GM23338 (cell line): Measurements from ENCODE around the gene ZNF605. TPM values are rescaled to one million over a fixed set of nuclear protein-coding genes. Genes with fewer than 3 reads are reported as not detected.

Experiments
- ATAC-seq: fragments of 200-7000 bp; cut with Tn5 transposase; 3 replicates; pipeline ENCODE4 v1.9.1; 2020
- DNase-seq: peaks from one replicate; pipeline ENCODE4 v3.0.0-alpha.2; 2015; ENCODE audit warnings: low spot score
- H2AFZ ChIP-seq: fragments of 200-600 bp; sonication (generic); 2 replicates; pipeline ENCODE4 v1.8.0; 2016; ENCODE audit warnings: antibody characterized with exemption, mild to moderate bottlenecking, moderate library complexity
- H3F3A ChIP-seq: fragments of 200-600 bp; sonication (generic); replicated peaks from 2 replicates; pipeline ENCODE4 v1.8.0; 2017; ENCODE audit warnings: antibody characterized with exemption, mixed run types, low read depth
- H3K27ac ChIP-seq: fragments of 200-600 bp; sonication (generic); 2 replicates; pipeline ENCODE4 v1.6.1; 2016; ENCODE audit warnings: low read depth
- H3K27me3 ChIP-seq: fragments of 200-600 bp; sonication (generic); 2 replicates; pipeline ENCODE4 v1.8.0; 2016; ENCODE audit warnings: mild to moderate bottlenecking, mixed run types, moderate library complexity; ENCODE audit not compliant: insufficient read depth
- H3K36me3 ChIP-seq: fragments of 200-600 bp; sonication (generic); 2 replicates; pipeline ENCODE4 v1.8.0; 2016; ENCODE audit warnings: mild to moderate bottlenecking; ENCODE audit not compliant: insufficient read depth
- H3K4me1 ChIP-seq: fragments of 200-600 bp; sonication (generic); 2 replicates; pipeline ENCODE4 v1.8.0; 2016; ENCODE audit warnings: mild to moderate bottlenecking, moderate library complexity; ENCODE audit not compliant: insufficient read depth
- H3K4me2 ChIP-seq: fragments of 200-600 bp; sonication (generic); 2 replicates; pipeline ENCODE4 v1.7.1; 2017; ENCODE audit warnings: mixed run types
- H3K4me3 ChIP-seq: fragments of 200-600 bp; sonication (generic); 2 replicates; pipeline ENCODE4 v1.6.1; 2016; ENCODE audit warnings: mixed run types
- H3K79me2 ChIP-seq: fragments of 200-600 bp; sonication (generic); replicated peaks from 2 replicates; pipeline ENCODE4 v1.8.0; 2017; ENCODE audit warnings: mild to moderate bottlenecking; ENCODE audit not compliant: insufficient read depth
- H3K9me2 ChIP-seq: fragments of 200-600 bp; sonication (generic); 2 replicates; pipeline ENCODE4 v1.8.0; 2017; ENCODE audit not compliant: insufficient read depth
- H4K20me1 ChIP-seq: fragments of 200-600 bp; sonication (generic); replicated peaks from 2 replicates; pipeline ENCODE4 v1.8.0; 2017; ENCODE audit warnings: mild to moderate bottlenecking; ENCODE audit not compliant: insufficient read depth
- H3K27ac Mint-ChIP-seq: 2 replicates; pipeline ENCODE4 v1.8.0; 2020; ENCODE audit warnings: inconsistent platforms, mild to moderate bottlenecking, moderate library complexity, mixed read lengths
- H3K27me3 Mint-ChIP-seq: 3 replicates; pipeline ENCODE4 v1.8.0; 2022; ENCODE audit warnings: low read depth, mild to moderate bottlenecking, moderate library complexity, mixed read lengths, inconsistent platforms; ENCODE audit not compliant: insufficient read depth, poor library complexity
- H3K36me3 Mint-ChIP-seq: 3 replicates; pipeline ENCODE4 v1.8.0; 2021; ENCODE audit warnings: low read depth, mild to moderate bottlenecking, inconsistent platforms, moderate library complexity, mixed read lengths
- H3K4me1 Mint-ChIP-seq: 3 replicates; pipeline ENCODE4 v1.8.0; 2020; ENCODE audit warnings: mild to moderate bottlenecking, inconsistent platforms, mixed read lengths
- H3K4me3 Mint-ChIP-seq: 3 replicates; pipeline ENCODE4 v1.8.0; 2021; ENCODE audit warnings: moderate library complexity, mild to moderate bottlenecking, inconsistent platforms, mixed read lengths
- H3K9me3 Mint-ChIP-seq: 3 replicates; pipeline ENCODE4 v1.8.0; 2020; ENCODE audit warnings: moderate library complexity, mild to moderate bottlenecking, inconsistent platforms, mixed read lengths
- CREB1 ChIP-seq: fragments of 250-450 bp; sonication (Bioruptor Pico); IDR thresholded peaks from 2 replicates; pipeline ENCODE4 v1.5.0; 2020; ENCODE audit warnings: low read depth, mild to moderate bottlenecking, moderate library complexity
- CTCF ChIP-seq, 2 experiments: fragments of 200-600 bp in 1 of 2; sonication (generic) in 1 of 2; conservative IDR thresholded peaks; 2 replicates each; pipeline versions ENCODE4 v1.5.1 to v1.6.1; 2016 to 2017; ENCODE audit warnings: antibody characterized with exemption in 2 of 2, low read depth in 2 of 2, mild to moderate bottlenecking in 2 of 2, moderate library complexity in 1 of 2
- ETS1 ChIP-seq: IDR thresholded peaks from 2 replicates; pipeline ENCODE4 v1.6.1; 2016; ENCODE audit warnings: antibody characterized with exemption
- EZH2 ChIP-seq: fragments of 200-600 bp; sonication (generic); IDR thresholded peaks from one replicate; pipeline ENCODE4 v1.8.0; 2017; ENCODE audit warnings: antibody characterized with exemption, mild to moderate bottlenecking, low read depth; ENCODE audit not compliant: unreplicated experiment
- EZH2phosphoT487 ChIP-seq: fragments of 200-600 bp; sonication (generic); IDR thresholded peaks from one replicate; pipeline ENCODE4 v1.8.1; 2018; ENCODE audit warnings: antibody characterized with exemption; ENCODE audit not compliant: unreplicated experiment
- JUNB ChIP-seq: IDR thresholded peaks from one replicate; pipeline ENCODE4 v1.6.1; 2016; ENCODE audit warnings: antibody characterized with exemption; ENCODE audit not compliant: unreplicated experiment
- NANOG ChIP-seq: IDR thresholded peaks from 2 replicates; pipeline ENCODE4 v1.6.1; 2016; ENCODE audit warnings: antibody characterized with exemption, borderline replicate concordance
- POLR2AphosphoS5 ChIP-seq: IDR thresholded peaks from 2 replicates; pipeline ENCODE4 v1.6.1; 2016; ENCODE audit warnings: antibody characterized with exemption, low read depth
- REST ChIP-seq: IDR thresholded peaks from one replicate; pipeline ENCODE4 v1.6.1; 2018; ENCODE audit warnings: antibody characterized with exemption; ENCODE audit not compliant: unreplicated experiment
- STAT1 ChIP-seq: IDR thresholded peaks from one replicate; pipeline ENCODE4 v1.6.1; 2016; ENCODE audit warnings: antibody characterized with exemption; ENCODE audit not compliant: unreplicated experiment
- ZNF114 ChIP-seq: fragments of 250-450 bp; sonication (Bioruptor Pico); IDR thresholded peaks from 2 replicates; pipeline ENCODE4 v1.5.0; 2020; ENCODE audit warnings: mild to moderate bottlenecking, moderate library complexity
- ZNF331 ChIP-seq: fragments of 250-450 bp; sonication (Bioruptor Pico); IDR thresholded peaks from 2 replicates; pipeline ENCODE4 v1.5.0; 2020; ENCODE audit warnings: low read depth, mild to moderate bottlenecking, moderate library complexity
- ZNF462 ChIP-seq: fragments of 250-450 bp; sonication (Bioruptor Pico); IDR thresholded peaks from 2 replicates; pipeline ENCODE4 v1.5.0; 2020; ENCODE audit warnings: mild to moderate bottlenecking, moderate library complexity
- polyA plus RNA-seq: library from polyadenylated mRNA; unstranded; fragments of >200 nt; fragmentation: Nextera tagmentation; extraction: Ambion mirVana; gene quantifications from 2 replicates; pipeline ENCODE4 v1.2.1, GENCODE V29; 2016
- total RNA-seq: library from RNA; depleted of rRNA; stranded (reverse); fragments of >200 nt; shearing (Covaris generic); gene quantifications from 2 replicates; pipeline ENCODE4 v1.2.3, GENCODE V29; 2014

The ZNF605 gene
- total and polyA plus RNA-seq, 2 experiments from 2014 or later: 13.5 to 17.1 TPM

GRCh38 chr12:132951649-132952048, 4.5 kb downstream of the ZNF605 start:
- no peak overlapping the region for H3K27ac ChIP-seq
- H3K79me2 ChIP-seq: peaks cover 32% of the 10 kb centered on the region
- no peak for ATAC-seq
- no peak overlapping the region for H2AFZ ChIP-seq
- no peak overlapping the region for H3K4me3 ChIP-seq
- no peaks in the 10 kb centered on the region for H3K36me3 ChIP-seq
- Mint-ChIP-seq H3K27me3 (peaks cover 20% of the 10 kb centered on the region), H3K27ac (no peak overlapping the region), H3K4me1 (peaks cover 10% of the 10 kb centered on the region), H3K36me3 (peaks cover 66% of the 10 kb centered on the region), H3K9me3 (peaks cover 6% of the 10 kb centered on the region), H3K4me3 (no peak overlapping the region)
- H3K4me2 ChIP-seq: no peak overlapping the region
- H4K20me1 ChIP-seq: no peaks in the 10 kb centered on the region
- H3K4me1 ChIP-seq: peaks cover 5% of the 10 kb centered on the region; the same call in 1 of the 2 replicates
- no peaks in the 10 kb centered on the region for H3K27me3 ChIP-seq
- peaks cover 22% of the 10 kb centered on the region for H3F3A ChIP-seq
- no peak for TF ChIP-seq STAT1
- no peak for TF ChIP-seq POLR2AphosphoS5
- TF ChIP-seq ZNF331 (CRISPR knock-in tag): no peak
- no peak for TF ChIP-seq ETS1
- no peak for TF ChIP-seq CTCF (conservative IDR thresholded peaks at IDR 0.05; ENCODE audit: low read depth in 2 of 2)
- TF ChIP-seq CREB1: no peak
- TF ChIP-seq EZH2: no peak
- TF ChIP-seq ZNF462 (CRISPR knock-in tag): no peak
- TF ChIP-seq ZNF114 (CRISPR knock-in tag): no peak
- no peak for TF ChIP-seq REST
- TF ChIP-seq JUNB: no peak
- TF ChIP-seq EZH2phosphoT487: no peak
- TF ChIP-seq NANOG: no peak
- no peak for DNase-seq
- H3K9me2 ChIP-seq: no peaks in the 10 kb centered on the region
